ENCODE results near the gene TMEM141. TPM values are rescaled to one million over a fixed set of nuclear protein-coding genes. Genes with fewer than 3 reads are reported as not detected.
A peak's percentile ranks its signal among the peaks of the same experiment; 100 is the strongest.
"Not testable (repeated sequence)": the region's sequence is repeated elsewhere in the genome, so short reads cannot be mapped to it uniquely, and the experiment has no call there.

The TMEM141 gene
- total RNA-seq, 2 donors from 2014 or later: 16.5 to 21.8 TPM

- peaks cover 19% of the 10 kb centered on the region for H3K4me1 Mint-ChIP-seq
- no peaks in the 10 kb centered on the region for H3K36me3 Mint-ChIP-seq (ENCODE audit: low read depth)
- peak in 2 of 3 donors; percentile 31 to 45 for DNase-seq
- peak; percentile 77 for ATAC-seq
- H3K9me3 ChIP-seq (ENCODE audit: control insufficient read depth, low read length, poor library complexity, severe bottlenecking): no peaks in the 10 kb centered on the region
- no peak overlapping the region for H3K27ac Mint-ChIP-seq
- H3K27me3 Mint-ChIP-seq: peaks cover 13% of the 10 kb centered on the region
- H3K4me3 Mint-ChIP-seq: no peak overlapping the region
Measured at GRCh38 chr9:136769710-136770191, 21.4 kb upstream of the TMEM141 start.

- Mint-ChIP-seq H3K27ac (peak overlapping the region; percentile 51), H3K27me3 (peaks cover 18% of the 10 kb centered on the region), H3K4me1 (peaks cover 10% of the 10 kb centered on the region), H3K36me3 (ENCODE audit: low read depth) (no peaks in the 10 kb centered on the region), H3K4me3 (no peak overlapping the region)
- DNase-seq (no peak), ATAC-seq (no peak)
- no peaks in the 10 kb centered on the region for H3K9me3 ChIP-seq (ENCODE audit: control insufficient read depth, low read length, poor library complexity, severe bottlenecking)
Measured at GRCh38 chr9:136771907-136772415, 19.2 kb upstream of the TMEM141 start.

GRCh38 chr9:136773386-136774044, 17.6 kb upstream of the TMEM141 start:
- Mint-ChIP-seq H3K27ac (no peak overlapping the region), H3K36me3 (ENCODE audit: low read depth) (peaks cover 2% of the 10 kb centered on the region), H3K4me1 (peaks cover 13% of the 10 kb centered on the region), H3K27me3 (peaks cover 23% of the 10 kb centered on the region), H3K4me3 (no peak overlapping the region)
- DNase-seq: no peak
- ATAC-seq: peak; percentile 61
- H3K9me3 ChIP-seq (ENCODE audit: control insufficient read depth, low read length, poor library complexity, severe bottlenecking): no peaks in the 10 kb centered on the region

GRCh38 chr9:136774416-136775045, 16.6 kb upstream of the TMEM141 start:
- H3K36me3 Mint-ChIP-seq (ENCODE audit: low read depth): peaks cover 7% of the 10 kb centered on the region
- ATAC-seq: no peak
- no peaks in the 10 kb centered on the region for H3K9me3 ChIP-seq (ENCODE audit: control insufficient read depth, low read length, poor library complexity, severe bottlenecking)
- peaks cover 33% of the 10 kb centered on the region for H3K27me3 Mint-ChIP-seq
- no peak overlapping the region for H3K27ac Mint-ChIP-seq
- no peak overlapping the region for H3K4me3 Mint-ChIP-seq
- peaks cover 13% of the 10 kb centered on the region for H3K4me1 Mint-ChIP-seq
- no peak for DNase-seq

- H3K36me3 Mint-ChIP-seq (ENCODE audit: low read depth): peaks cover 7% of the 10 kb centered on the region
- ATAC-seq (no peak), DNase-seq (no peak)
- H3K4me1 Mint-ChIP-seq: peaks cover 12% of the 10 kb centered on the region
- peaks cover 40% of the 10 kb centered on the region for H3K27me3 Mint-ChIP-seq
- H3K9me3 ChIP-seq (ENCODE audit: control insufficient read depth, low read length, poor library complexity, severe bottlenecking): no peaks in the 10 kb centered on the region
- H3K27ac Mint-ChIP-seq: no peak overlapping the region
- no peak overlapping the region for H3K4me3 Mint-ChIP-seq
Measured at GRCh38 chr9:136775191-136775590, 16.0 kb upstream of the TMEM141 start.

GRCh38 chr9:136776947-136777346, 14.2 kb upstream of the TMEM141 start:
- DNase-seq: no peak
- H3K9me3 ChIP-seq (ENCODE audit: control insufficient read depth, low read length, poor library complexity, severe bottlenecking): no peaks in the 10 kb centered on the region
- ATAC-seq: no peak
- Mint-ChIP-seq H3K36me3 (ENCODE audit: low read depth) (peaks cover 7% of the 10 kb centered on the region), H3K4me3 (no peak overlapping the region), H3K27ac (no peak overlapping the region), H3K4me1 (peaks cover 12% of the 10 kb centered on the region), H3K27me3 (peaks cover 48% of the 10 kb centered on the region)

- ATAC-seq (no peak), DNase-seq (no peak)
- Mint-ChIP-seq H3K4me1 (peaks cover 12% of the 10 kb centered on the region), H3K27ac (no peak overlapping the region), H3K36me3 (ENCODE audit: low read depth) (peaks cover 7% of the 10 kb centered on the region), H3K4me3 (no peak overlapping the region), H3K27me3 (peaks cover 48% of the 10 kb centered on the region)
- no peaks in the 10 kb centered on the region for H3K9me3 ChIP-seq (ENCODE audit: control insufficient read depth, low read length, poor library complexity, severe bottlenecking)
Measured at GRCh38 chr9:136777359-136777758, 13.8 kb upstream of the TMEM141 start.

GRCh38 chr9:136779808-136780207, 11.3 kb upstream of the TMEM141 start:
- H3K4me3 Mint-ChIP-seq: no peak overlapping the region
- ATAC-seq (no peak), DNase-seq (no peak)
- H3K27ac Mint-ChIP-seq: no peak overlapping the region
- peaks cover 7% of the 10 kb centered on the region for H3K36me3 Mint-ChIP-seq (ENCODE audit: low read depth)
- H3K27me3 Mint-ChIP-seq: peaks cover 51% of the 10 kb centered on the region
- peaks cover 10% of the 10 kb centered on the region for H3K4me1 Mint-ChIP-seq
- no peaks in the 10 kb centered on the region for H3K9me3 ChIP-seq (ENCODE audit: control insufficient read depth, low read length, poor library complexity, severe bottlenecking)

- Mint-ChIP-seq H3K4me3 (no peak overlapping the region), H3K4me1 (peaks cover 16% of the 10 kb centered on the region), H3K27ac (no peak overlapping the region), H3K36me3 (ENCODE audit: low read depth) (peaks cover 7% of the 10 kb centered on the region), H3K27me3 (peaks cover 44% of the 10 kb centered on the region)
- DNase-seq (no peak), ATAC-seq (no peak)
- H3K9me3 ChIP-seq (ENCODE audit: control insufficient read depth, low read length, poor library complexity, severe bottlenecking): no peaks in the 10 kb centered on the region
Measured at GRCh38 chr9:136782452-136782851, 8.7 kb upstream of the TMEM141 start.

GRCh38 chr9:136784249-136784996, 6.7 kb upstream of the TMEM141 start:
- H3K27ac Mint-ChIP-seq: no peak overlapping the region
- no peaks in the 10 kb centered on the region for H3K36me3 Mint-ChIP-seq (ENCODE audit: low read depth)

GRCh38 chr9:136784997-136785361, 6.2 kb upstream of the TMEM141 start:
- no peak overlapping the region for H3K27ac Mint-ChIP-seq
- ATAC-seq (peak; percentile 91), DNase-seq (no peak)
- peaks cover 21% of the 10 kb centered on the region for H3K27me3 Mint-ChIP-seq
- no peaks in the 10 kb centered on the region for H3K36me3 Mint-ChIP-seq (ENCODE audit: low read depth)
- no peak overlapping the region for H3K4me3 Mint-ChIP-seq
- H3K4me1 Mint-ChIP-seq: peaks cover 21% of the 10 kb centered on the region
- no peaks in the 10 kb centered on the region for H3K9me3 ChIP-seq (ENCODE audit: control insufficient read depth, low read length, poor library complexity, severe bottlenecking)

More at GRCh38 chr9:136784249-136784996, 6.7 kb upstream of the TMEM141 start:
- H3K9me3 ChIP-seq (ENCODE audit: control insufficient read depth, low read length, poor library complexity, severe bottlenecking): no peaks in the 10 kb centered on the region
- ATAC-seq (no peak), DNase-seq (no peak)
- no peak overlapping the region for H3K4me3 Mint-ChIP-seq
- H3K4me1 Mint-ChIP-seq: peaks cover 25% of the 10 kb centered on the region
- peaks cover 26% of the 10 kb centered on the region for H3K27me3 Mint-ChIP-seq

GRCh38 chr9:136785565-136786355, 5.4 kb upstream of the TMEM141 start:
- Mint-ChIP-seq H3K27me3 (peaks cover 13% of the 10 kb centered on the region), H3K4me1 (peaks cover 21% of the 10 kb centered on the region)
- not testable (repeated sequence) for ATAC-seq; H3K9me3 ChIP-seq (ENCODE audit: control insufficient read depth, low read length, poor library complexity, severe bottlenecking); H3K4me3 Mint-ChIP-seq; H3K36me3 Mint-ChIP-seq (ENCODE audit: low read depth); DNase-seq; H3K27ac Mint-ChIP-seq

All from T-helper 17 cell (primary cell).